GM12878 (cell line): ENCODE data around the gene OPRL1.

ENCODE experiments used
- BCL11A ChIP-seq: IDR thresholded peaks from 2 replicates; pipeline ENCODE4 v1.6.1; 2011; ENCODE audit warnings: low read depth, low read length
- HDAC6 ChIP-seq: fragments of 200-600 bp; sonication (generic); IDR thresholded peaks from one replicate; pipeline ENCODE4 v1.8.0; 2017; ENCODE audit warnings: antibody characterized with exemption; ENCODE audit not compliant: unreplicated experiment
- IKZF2 ChIP-seq, 2 experiments: fragments of 450-650 bp; IDR thresholded peaks; 2 replicates each; pipeline ENCODE4 v1.6.1; 2017; ENCODE audit warnings: mild to moderate bottlenecking in 2 of 2, moderate library complexity in 2 of 2
- TF ChIP-seq, protein P1 (sequence below): IDR thresholded peaks from 2 replicates; pipeline ENCODE4 v1.6.1; 2011; ENCODE audit warnings: borderline replicate concordance, low read depth, mild to moderate bottlenecking, moderate library complexity, mixed read lengths, low read length; ENCODE audit not compliant: insufficient read depth; ENCODE audit errors: extremely low read length
- TF ChIP-seq, protein P2 (sequence below): IDR thresholded peaks from 2 replicates; pipeline ENCODE4 v1.6.1; 2012; ENCODE audit warnings: mild to moderate bottlenecking, low read depth, low read length

DNA sequence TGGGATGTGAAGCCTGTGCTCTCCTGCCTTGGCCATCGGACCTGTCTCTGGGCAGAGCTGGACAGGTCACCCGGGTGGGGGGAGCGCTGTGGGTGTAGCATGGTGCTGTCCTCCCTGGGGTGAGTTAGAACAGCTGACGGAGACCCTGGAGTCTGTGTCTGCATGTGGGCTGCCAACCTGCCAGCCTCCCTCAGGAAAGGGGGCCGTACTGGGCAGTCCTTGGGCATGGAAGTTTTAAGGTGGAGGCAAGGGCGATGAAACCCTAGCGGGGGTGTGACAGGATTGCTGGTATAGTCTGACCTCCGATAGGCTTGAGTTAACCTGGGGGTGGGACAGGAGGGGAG lies 32.9 kb upstream of the OPRL1 start:
- TF ChIP-seq, protein P1, sequence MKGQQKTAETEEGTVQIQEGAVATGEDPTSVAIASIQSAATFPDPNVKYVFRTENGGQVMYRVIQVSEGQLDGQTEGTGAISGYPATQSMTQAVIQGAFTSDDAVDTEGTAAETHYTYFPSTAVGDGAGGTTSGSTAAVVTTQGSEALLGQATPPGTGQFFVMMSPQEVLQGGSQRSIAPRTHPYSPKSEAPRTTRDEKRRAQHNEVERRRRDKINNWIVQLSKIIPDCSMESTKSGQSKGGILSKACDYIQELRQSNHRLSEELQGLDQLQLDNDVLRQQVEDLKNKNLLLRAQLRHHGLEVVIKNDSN, result no peak
- TF ChIP-seq, protein P2, sequence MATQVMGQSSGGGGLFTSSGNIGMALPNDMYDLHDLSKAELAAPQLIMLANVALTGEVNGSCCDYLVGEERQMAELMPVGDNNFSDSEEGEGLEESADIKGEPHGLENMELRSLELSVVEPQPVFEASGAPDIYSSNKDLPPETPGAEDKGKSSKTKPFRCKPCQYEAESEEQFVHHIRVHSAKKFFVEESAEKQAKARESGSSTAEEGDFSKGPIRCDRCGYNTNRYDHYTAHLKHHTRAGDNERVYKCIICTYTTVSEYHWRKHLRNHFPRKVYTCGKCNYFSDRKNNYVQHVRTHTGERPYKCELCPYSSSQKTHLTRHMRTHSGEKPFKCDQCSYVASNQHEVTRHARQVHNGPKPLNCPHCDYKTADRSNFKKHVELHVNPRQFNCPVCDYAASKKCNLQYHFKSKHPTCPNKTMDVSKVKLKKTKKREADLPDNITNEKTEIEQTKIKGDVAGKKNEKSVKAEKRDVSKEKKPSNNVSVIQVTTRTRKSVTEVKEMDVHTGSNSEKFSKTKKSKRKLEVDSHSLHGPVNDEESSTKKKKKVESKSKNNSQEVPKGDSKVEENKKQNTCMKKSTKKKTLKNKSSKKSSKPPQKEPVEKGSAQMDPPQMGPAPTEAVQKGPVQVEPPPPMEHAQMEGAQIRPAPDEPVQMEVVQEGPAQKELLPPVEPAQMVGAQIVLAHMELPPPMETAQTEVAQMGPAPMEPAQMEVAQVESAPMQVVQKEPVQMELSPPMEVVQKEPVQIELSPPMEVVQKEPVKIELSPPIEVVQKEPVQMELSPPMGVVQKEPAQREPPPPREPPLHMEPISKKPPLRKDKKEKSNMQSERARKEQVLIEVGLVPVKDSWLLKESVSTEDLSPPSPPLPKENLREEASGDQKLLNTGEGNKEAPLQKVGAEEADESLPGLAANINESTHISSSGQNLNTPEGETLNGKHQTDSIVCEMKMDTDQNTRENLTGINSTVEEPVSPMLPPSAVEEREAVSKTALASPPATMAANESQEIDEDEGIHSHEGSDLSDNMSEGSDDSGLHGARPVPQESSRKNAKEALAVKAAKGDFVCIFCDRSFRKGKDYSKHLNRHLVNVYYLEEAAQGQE, result no peak
- TF ChIP-seq BCL11A (no peak), IKZF2 (IDR thresholded peaks at IDR 0.05) (no peak), HDAC6 (no peak)
